ENCODE results near the gene MYZAP.

MYZAP gene

DNA sequence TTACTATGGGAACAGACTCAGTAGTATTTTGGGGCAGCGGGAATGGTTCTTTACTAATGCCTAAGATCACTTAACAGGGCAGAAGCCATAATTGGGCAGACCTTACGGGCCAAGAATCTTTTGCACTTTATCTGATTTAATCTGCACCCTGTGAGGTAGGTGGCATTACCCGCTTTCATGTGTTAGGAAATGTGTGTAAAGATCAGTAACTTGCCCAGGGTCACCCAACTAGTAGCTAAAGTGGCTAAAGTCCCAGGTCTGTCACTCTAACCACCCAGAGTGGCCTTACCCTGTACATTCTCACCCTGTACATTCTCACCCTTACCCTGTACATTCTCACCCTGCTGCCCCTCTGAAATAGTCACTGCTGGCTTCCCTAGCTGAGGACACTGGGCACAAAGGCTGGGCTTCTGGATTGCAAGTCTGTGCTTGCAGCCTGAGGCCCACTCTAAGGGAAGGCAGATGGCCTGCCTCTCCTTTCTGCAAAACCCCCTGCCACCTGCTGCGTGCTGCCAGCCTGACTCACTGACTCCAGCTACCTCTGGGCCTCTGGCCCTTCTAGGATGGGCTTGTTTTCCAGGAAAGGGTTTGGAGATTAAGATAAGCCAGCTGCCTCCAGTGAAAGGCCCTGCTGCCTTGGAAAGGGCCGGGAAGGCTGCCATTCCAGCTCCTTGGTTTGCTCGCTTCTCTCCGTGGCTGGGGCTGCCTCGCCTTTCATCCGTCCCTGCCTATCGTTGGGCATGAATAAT, 37.5 kb upstream of the MYZAP start:
- Mint-ChIP-seq H3K27ac (ENCODE audit: low read depth) (no peak overlapping the region), H3K4me3 (no peak overlapping the region), H3K9me3 (no peaks in the 10 kb centered on the region), H3K4me1 (no peaks in the 10 kb centered on the region), H3K36me3 (ENCODE audit: insufficient read depth) (no peaks in the 10 kb centered on the region), H3K27me3 (peaks cover 67% of the 10 kb centered on the region)
- ATAC-seq (replicated peaks; ENCODE audit: extremely low read depth, poor library complexity, severe bottlenecking) (no peak), DNase-seq (ENCODE audit: low spot score in 2 of 2) (no peak)

DNA sequence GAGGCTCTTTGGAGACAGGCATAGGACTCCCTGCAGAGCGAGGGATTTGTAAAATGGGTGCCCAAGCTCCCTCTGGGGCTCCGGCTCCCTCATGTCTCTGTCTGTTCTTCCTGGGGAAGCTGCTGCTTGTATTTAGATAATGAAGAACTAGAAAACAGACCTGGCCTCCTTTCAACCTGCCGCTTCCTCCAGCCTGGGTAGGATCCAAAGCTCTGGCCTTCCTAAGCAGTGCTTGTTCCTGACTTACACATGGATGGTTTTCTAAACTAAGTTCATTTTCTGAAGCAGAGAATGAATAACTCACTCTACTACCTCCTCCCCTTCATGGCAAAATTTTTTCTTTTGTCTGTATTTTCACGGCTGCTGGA, 36.9 kb upstream of the MYZAP start:
- Mint-ChIP-seq H3K9me3 (no peaks in the 10 kb centered on the region), H3K27me3 (peaks cover 73% of the 10 kb centered on the region), H3K36me3 (ENCODE audit: insufficient read depth) (no peaks in the 10 kb centered on the region), H3K4me1 (no peaks in the 10 kb centered on the region), H3K27ac (ENCODE audit: low read depth) (no peak overlapping the region), H3K4me3 (no peak overlapping the region)
- no peak for DNase-seq (ENCODE audit: low spot score in 2 of 2)
- ATAC-seq (replicated peaks; ENCODE audit: extremely low read depth, poor library complexity, severe bottlenecking): no peak

DNA sequence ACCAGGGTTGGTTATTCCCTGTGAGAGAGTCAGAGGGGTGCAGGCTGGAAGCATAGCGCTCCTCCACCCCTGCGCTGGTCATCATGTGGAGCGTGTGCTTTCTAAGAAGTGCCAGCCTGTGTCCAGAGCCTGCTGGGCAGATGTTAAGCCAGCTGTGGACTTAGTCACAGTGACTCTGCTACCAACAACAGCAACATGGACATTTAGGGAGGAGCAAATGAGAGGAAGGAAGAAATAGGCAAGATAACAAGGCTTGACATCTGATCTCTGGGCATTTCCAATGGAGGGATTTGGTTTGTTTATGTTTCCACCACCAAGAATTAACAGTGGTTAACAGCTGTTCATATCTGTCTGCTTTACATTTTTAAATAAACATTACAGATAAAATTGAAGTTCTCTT, 36.4 kb upstream of the MYZAP start:
- no peak for ATAC-seq (replicated peaks; ENCODE audit: extremely low read depth, poor library complexity, severe bottlenecking)
- Mint-ChIP-seq H3K4me1 (no peaks in the 10 kb centered on the region), H3K27ac (ENCODE audit: low read depth) (no peak overlapping the region), H3K9me3 (no peaks in the 10 kb centered on the region), H3K27me3 (peaks cover 77% of the 10 kb centered on the region), H3K36me3 (ENCODE audit: insufficient read depth) (no peaks in the 10 kb centered on the region), H3K4me3 (no peak overlapping the region)
- DNase-seq (ENCODE audit: low spot score in 2 of 2): no peak

DNA sequence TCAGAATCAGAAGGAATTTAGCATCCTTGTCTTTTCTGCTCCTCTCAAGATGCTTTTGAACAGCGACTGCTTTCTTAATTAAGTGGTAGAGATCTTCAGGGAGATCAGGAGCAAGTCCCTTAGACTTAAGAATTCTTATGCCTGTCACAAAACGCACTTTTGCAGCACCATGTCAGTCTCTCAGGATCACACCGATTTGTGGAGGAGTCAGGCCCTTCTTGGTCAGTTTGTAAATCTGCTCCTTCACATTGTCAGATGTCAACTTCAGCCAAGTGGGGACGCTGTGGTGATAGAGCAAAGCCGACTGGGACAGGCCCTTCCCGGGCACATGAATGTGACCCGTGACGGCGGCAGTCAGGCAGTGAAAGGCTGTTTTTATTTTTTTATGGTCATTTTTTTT, 35.7 kb upstream of the MYZAP start:
- Mint-ChIP-seq H3K4me1 (no peaks in the 10 kb centered on the region), H3K36me3 (ENCODE audit: insufficient read depth) (no peaks in the 10 kb centered on the region), H3K27me3 (peaks cover 76% of the 10 kb centered on the region), H3K9me3 (no peaks in the 10 kb centered on the region), H3K4me3 (no peak overlapping the region), H3K27ac (ENCODE audit: low read depth) (no peak overlapping the region)
- no peak for DNase-seq (ENCODE audit: low spot score in 2 of 2)
- ATAC-seq (replicated peaks; ENCODE audit: extremely low read depth, poor library complexity, severe bottlenecking): no peak

DNA sequence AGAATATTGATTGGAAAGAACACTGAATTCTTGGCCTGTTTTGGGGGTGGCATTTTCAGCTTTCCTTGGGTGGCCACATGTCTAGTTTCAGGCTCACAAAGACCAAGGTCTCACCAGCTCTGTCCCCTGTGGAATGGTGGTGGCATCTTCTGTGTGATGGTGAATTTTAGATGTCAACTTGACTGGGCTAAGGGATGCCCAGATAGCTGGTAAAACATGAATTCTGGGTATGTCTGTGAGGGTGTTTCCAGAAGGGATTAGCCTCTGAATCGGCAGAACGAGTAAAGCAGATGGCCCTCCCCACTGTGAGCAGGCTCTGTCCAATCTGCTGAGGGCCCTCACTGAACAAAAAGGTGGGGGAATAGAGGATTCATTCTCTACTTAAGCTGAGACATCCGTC, 34.4 kb upstream of the MYZAP start:
- H3K36me3 Mint-ChIP-seq (ENCODE audit: insufficient read depth): no peaks in the 10 kb centered on the region
- no peaks in the 10 kb centered on the region for H3K9me3 Mint-ChIP-seq
- H3K27me3 Mint-ChIP-seq: peaks cover 73% of the 10 kb centered on the region
- no peak for ATAC-seq (replicated peaks; ENCODE audit: extremely low read depth, poor library complexity, severe bottlenecking)
- H3K4me3 Mint-ChIP-seq: no peak overlapping the region
- peaks cover 6% of the 10 kb centered on the region for H3K4me1 Mint-ChIP-seq
- H3K27ac Mint-ChIP-seq (ENCODE audit: low read depth): no peak overlapping the region
- DNase-seq (ENCODE audit: low spot score in 2 of 2): no peak

DNA sequence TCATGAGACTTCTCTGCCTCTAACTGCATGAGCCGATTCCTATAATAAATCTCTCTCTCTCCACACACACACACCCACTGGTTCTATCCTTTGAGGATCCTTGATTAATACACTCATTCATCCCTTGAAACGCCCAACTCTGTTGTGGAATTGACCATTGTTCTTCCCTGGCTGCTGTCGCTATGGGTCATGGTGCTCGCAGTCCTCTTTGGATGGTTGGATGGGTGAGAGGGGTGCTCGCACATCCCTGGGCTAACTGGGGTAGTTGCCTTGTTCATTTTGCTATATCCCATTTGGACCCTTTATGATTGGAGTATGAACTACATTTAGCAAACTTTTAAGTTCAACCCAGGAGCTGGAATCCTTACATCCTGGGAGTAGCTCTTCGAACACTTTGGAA, 33.9 kb upstream of the MYZAP start:
- Mint-ChIP-seq H3K4me3 (no peak overlapping the region), H3K9me3 (no peaks in the 10 kb centered on the region), H3K36me3 (ENCODE audit: insufficient read depth) (no peaks in the 10 kb centered on the region), H3K4me1 (peaks cover 6% of the 10 kb centered on the region), H3K27me3 (peaks cover 71% of the 10 kb centered on the region), H3K27ac (ENCODE audit: low read depth) (no peak overlapping the region)
- no peak for DNase-seq (ENCODE audit: low spot score in 2 of 2)
- ATAC-seq (replicated peaks; ENCODE audit: extremely low read depth, poor library complexity, severe bottlenecking): no peak

DNA sequence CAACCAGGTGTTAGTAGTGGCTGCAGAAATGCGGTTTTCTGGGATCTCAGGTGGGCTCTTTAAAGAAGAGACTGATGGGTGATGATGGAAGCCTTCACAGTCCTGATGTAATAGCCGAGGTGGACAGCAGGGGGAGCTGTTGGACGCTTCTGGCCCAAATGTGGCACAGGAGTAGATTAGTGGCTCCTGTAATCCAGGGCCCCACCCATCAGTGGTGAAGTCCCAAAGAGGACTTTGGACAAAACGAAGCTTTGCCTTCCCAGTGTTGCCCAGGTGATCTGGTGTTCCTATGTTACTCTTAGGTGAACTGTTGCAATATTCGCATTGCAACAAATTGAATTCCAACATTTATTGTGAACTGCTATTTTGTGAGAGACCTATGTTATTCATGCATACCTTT, 31.8 kb upstream of the MYZAP start:
- Mint-ChIP-seq H3K27me3 (peaks cover 51% of the 10 kb centered on the region), H3K4me3 (no peak overlapping the region)

DNA sequence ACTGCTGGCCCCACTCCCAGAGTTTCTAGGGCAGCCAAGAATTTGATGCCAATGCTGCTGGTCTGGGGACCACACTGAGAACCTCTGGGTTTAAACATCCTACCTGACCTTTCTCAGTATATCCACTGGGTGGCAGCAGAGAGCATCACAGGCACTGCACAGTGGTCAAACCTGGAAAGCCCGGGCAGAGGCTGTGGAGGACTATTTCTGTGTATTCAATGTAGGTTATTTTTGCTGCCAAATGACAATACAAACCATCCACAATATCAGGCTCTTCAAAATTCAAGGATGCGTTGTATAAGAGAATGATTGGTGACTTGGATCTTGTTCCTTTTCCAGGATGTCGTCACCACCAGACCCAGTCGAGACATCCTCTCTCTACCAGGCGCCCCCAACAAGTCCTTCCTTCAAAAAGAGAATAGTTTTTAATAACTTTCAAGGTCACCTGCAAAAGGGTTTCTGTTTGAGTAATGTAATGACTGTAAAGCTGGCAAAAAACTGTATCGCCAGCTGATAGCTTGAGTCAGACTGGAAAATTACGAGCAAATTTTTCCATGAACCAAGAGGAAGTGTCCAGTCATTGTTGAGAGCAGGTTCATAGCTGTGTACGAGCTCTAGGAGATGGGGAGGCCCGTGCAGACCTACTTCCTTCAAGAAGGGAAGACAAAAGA, 30.5 kb upstream of the MYZAP start:
- H3K27me3 Mint-ChIP-seq: peaks cover 47% of the 10 kb centered on the region
- DNase-seq (ENCODE audit: low spot score in 2 of 2): peak; percentile 36 to 38
- H3K4me1 Mint-ChIP-seq: peaks cover 13% of the 10 kb centered on the region
- H3K9me3 Mint-ChIP-seq: no peaks in the 10 kb centered on the region
- H3K27ac Mint-ChIP-seq (ENCODE audit: low read depth): no peak overlapping the region
- H3K4me3 Mint-ChIP-seq: no peak overlapping the region
- H3K36me3 Mint-ChIP-seq (ENCODE audit: insufficient read depth): peaks cover 2% of the 10 kb centered on the region
- ATAC-seq (replicated peaks; ENCODE audit: extremely low read depth, poor library complexity, severe bottlenecking): peak; percentile 58

More for the DNA sequence above, 31.8 kb upstream of the MYZAP start:
- ATAC-seq (replicated peaks; ENCODE audit: extremely low read depth, poor library complexity, severe bottlenecking): no peak
- Mint-ChIP-seq H3K4me1 (peaks cover 6% of the 10 kb centered on the region), H3K36me3 (ENCODE audit: insufficient read depth) (no peaks in the 10 kb centered on the region), H3K27ac (ENCODE audit: low read depth) (no peak overlapping the region), H3K9me3 (no peaks in the 10 kb centered on the region)
- peak; percentile 21 to 47 for DNase-seq (ENCODE audit: low spot score in 2 of 2)

DNA sequence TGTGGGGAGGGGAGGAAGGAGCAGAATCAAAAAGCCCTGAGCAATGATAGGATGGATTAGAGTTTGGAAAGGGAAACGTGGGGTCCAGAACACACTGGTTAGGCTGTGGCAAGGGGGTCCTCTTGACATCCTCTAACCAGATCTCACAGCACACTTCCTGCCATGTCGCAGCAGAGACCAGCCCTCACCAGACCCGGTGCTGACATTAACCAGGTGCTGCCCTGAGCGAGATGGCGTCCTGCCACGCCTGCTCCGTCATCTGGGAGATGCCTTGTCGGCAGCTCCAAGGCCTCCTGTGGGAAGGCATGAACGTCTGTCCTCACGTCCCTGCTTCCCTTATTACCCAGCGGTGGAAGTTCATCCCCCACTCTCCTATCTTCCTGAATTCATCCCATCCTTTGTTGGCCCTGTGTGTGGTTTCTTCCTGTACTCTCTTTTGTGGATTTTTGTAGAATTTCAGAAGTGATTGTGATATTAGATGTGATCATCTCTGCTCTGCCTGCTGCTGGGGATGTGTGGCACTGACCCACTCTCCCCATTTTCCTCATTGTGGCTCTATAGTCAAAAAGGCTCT, 29.4 kb upstream of the MYZAP start:
- no peak overlapping the region for H3K4me3 Mint-ChIP-seq
- no peak overlapping the region for H3K27ac Mint-ChIP-seq (ENCODE audit: low read depth)
- H3K4me1 Mint-ChIP-seq: peaks cover 13% of the 10 kb centered on the region
- DNase-seq (ENCODE audit: low spot score in 2 of 2): no peak
- H3K9me3 Mint-ChIP-seq: no peaks in the 10 kb centered on the region
- H3K36me3 Mint-ChIP-seq (ENCODE audit: insufficient read depth): peaks cover 2% of the 10 kb centered on the region
- H3K27me3 Mint-ChIP-seq: peaks cover 47% of the 10 kb centered on the region
- no peak for ATAC-seq (replicated peaks; ENCODE audit: extremely low read depth, poor library complexity, severe bottlenecking)

DNA sequence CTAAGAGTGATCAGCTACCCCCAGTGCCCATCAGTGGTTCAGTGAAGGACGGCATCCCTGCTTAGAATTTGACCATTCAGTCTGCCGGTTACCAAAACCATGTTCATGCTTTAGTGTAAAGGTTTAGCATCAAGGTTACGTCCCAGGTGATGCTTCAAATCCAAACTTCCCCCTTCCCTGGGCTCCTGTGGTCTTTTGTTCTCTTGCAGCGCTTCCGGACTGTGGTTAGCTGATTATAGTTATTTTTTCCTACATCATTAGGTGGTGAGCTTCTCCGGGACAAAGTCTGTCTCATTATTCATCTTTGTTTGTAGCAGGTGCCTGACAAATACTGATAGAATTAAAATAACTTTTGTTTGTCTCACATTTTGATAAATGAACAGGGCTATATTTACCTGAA, 28.3 kb upstream of the MYZAP start:
- H3K36me3 Mint-ChIP-seq (ENCODE audit: insufficient read depth): peaks cover 2% of the 10 kb centered on the region
- ATAC-seq (replicated peaks; ENCODE audit: extremely low read depth, poor library complexity, severe bottlenecking): no peak
- no peak for DNase-seq (ENCODE audit: low spot score in 2 of 2)
- peaks cover 59% of the 10 kb centered on the region for H3K27me3 Mint-ChIP-seq
- no peak overlapping the region for H3K4me3 Mint-ChIP-seq
- no peak overlapping the region for H3K27ac Mint-ChIP-seq (ENCODE audit: low read depth)
- H3K9me3 Mint-ChIP-seq: no peaks in the 10 kb centered on the region
- H3K4me1 Mint-ChIP-seq: peaks cover 13% of the 10 kb centered on the region

DNA sequence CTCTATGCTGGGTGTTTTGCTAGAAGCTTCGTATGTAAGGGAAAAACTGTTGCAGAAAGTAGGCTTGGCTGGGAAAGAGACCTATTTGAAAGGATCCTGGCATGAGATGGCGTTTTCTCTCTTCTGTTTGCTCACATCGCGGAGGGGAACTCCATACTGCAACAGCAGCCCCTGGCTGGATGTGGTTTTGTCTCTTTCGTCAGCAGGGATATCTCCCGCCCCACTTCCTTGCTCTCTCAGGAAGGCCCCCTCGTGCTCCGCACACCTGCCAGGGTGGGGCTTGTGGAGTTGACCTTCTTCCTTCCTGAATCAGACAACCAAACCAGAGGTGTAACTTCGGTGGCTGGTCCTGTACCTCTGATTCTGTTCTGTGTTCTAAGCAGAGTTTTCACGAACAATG, 26.4 kb upstream of the MYZAP start:
- H3K36me3 Mint-ChIP-seq (ENCODE audit: insufficient read depth): peaks cover 2% of the 10 kb centered on the region
- peak; percentile 32 for ATAC-seq (replicated peaks; ENCODE audit: extremely low read depth, poor library complexity, severe bottlenecking)
- no peak overlapping the region for H3K4me3 Mint-ChIP-seq
- H3K27me3 Mint-ChIP-seq: peaks cover 61% of the 10 kb centered on the region
- DNase-seq (ENCODE audit: low spot score in 2 of 2): no peak
- H3K27ac Mint-ChIP-seq (ENCODE audit: low read depth): no peak overlapping the region
- H3K9me3 Mint-ChIP-seq: no peaks in the 10 kb centered on the region
- peaks cover 13% of the 10 kb centered on the region for H3K4me1 Mint-ChIP-seq

DNA sequence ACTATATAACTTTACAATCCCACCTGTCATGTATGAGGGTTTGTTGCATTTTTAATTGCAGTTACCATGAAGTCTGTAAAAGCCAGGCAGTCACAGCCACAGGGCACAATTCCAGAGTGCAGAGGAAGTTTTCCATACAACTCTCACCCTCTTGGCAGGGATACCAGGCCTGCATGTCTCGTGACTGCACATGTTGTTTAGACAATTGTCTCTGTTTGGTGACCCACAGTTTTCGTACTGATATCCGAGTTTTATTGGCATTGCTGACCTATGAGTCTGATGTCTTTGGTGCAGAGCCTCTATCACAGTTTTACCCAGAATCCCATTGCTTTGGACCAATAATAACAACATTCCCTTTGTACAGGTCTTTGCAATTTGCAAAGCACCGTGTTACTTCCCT, 24.9 kb upstream of the MYZAP start:
- peaks cover 2% of the 10 kb centered on the region for H3K36me3 Mint-ChIP-seq (ENCODE audit: insufficient read depth)
- no peak overlapping the region for H3K27ac Mint-ChIP-seq (ENCODE audit: low read depth)
- ATAC-seq (replicated peaks; ENCODE audit: extremely low read depth, poor library complexity, severe bottlenecking): no peak
- H3K9me3 Mint-ChIP-seq: no peaks in the 10 kb centered on the region
- no peak overlapping the region for H3K4me3 Mint-ChIP-seq
- peaks cover 65% of the 10 kb centered on the region for H3K27me3 Mint-ChIP-seq
- peaks cover 7% of the 10 kb centered on the region for H3K4me1 Mint-ChIP-seq
- no peak for DNase-seq (ENCODE audit: low spot score in 2 of 2)

DNA sequence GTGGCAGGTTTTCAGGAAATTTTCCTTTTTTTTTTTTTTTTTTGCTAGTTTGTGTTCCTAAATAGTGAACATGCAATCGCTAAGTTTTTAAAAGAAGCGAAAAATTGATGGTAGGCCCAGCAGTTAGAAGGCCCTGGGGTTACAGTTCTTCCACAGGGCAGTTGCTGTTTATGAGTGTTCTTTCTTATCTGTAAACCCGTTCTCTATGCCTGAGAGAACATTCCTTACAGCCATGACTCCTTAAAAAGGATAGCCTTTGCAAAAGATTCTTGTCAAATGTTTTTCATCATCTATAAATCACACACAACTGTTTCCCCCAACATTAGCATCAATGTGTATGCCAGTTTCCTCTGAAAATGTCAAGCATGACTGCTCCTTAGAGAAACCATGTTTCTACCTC, 23.8 kb upstream of the MYZAP start:
- Mint-ChIP-seq H3K36me3 (ENCODE audit: insufficient read depth) (peaks cover 2% of the 10 kb centered on the region), H3K27me3 (peaks cover 71% of the 10 kb centered on the region), H3K27ac (ENCODE audit: low read depth) (no peak overlapping the region), H3K4me3 (no peak overlapping the region), H3K9me3 (no peaks in the 10 kb centered on the region), H3K4me1 (peaks cover 7% of the 10 kb centered on the region)
- ATAC-seq (replicated peaks; ENCODE audit: extremely low read depth, poor library complexity, severe bottlenecking) (no peak), DNase-seq (ENCODE audit: low spot score in 2 of 2) (no peak)
